Smooth muscle cell (in vitro differentiated cells): Measurements from ENCODE around the gene MORN4. TPM values are rescaled to one million over a fixed set of nuclear protein-coding genes. Genes with fewer than 3 reads are reported as not detected.

Experiments
- DNase-seq: peaks from one replicate; lab custom pipeline; 2025; ENCODE audit not compliant: unreplicated experiment; lab: John Stamatoyannopoulos, UW
- H2AFZ ChIP-seq: fragments of 200-600 bp; sonication (generic); 2 replicates; pipeline ENCODE4 v1.6.0; 2016; ENCODE audit warnings: antibody characterized with exemption, low read depth, mild to moderate bottlenecking
- H3F3A ChIP-seq: fragments of 200-600 bp; sonication (generic); 2 replicates; pipeline ENCODE4 v1.6.0; 2017; ENCODE audit warnings: antibody characterized with exemption, low read depth
- H3K27ac ChIP-seq: fragments of 200-600 bp; sonication (generic); 2 replicates; pipeline ENCODE4 v1.5.1; 2016; ENCODE audit warnings: low read depth, mild to moderate bottlenecking
- H3K27me3 ChIP-seq: fragments of 200-600 bp; sonication (generic); 2 replicates; pipeline ENCODE4 v1.6.1; 2016; ENCODE audit warnings: low read depth, mild to moderate bottlenecking
- H3K36me3 ChIP-seq: fragments of 200-600 bp; sonication (generic); 2 replicates; pipeline ENCODE4 v1.5.1; 2016; ENCODE audit warnings: low read depth
- H3K4me1 ChIP-seq: fragments of 200-600 bp; sonication (generic); 2 replicates; pipeline ENCODE4 v1.5.1; 2016; ENCODE audit warnings: low read depth
- H3K4me2 ChIP-seq: fragments of 200-600 bp; sonication (generic); 2 replicates; pipeline ENCODE4 v1.6.0; 2016; ENCODE audit warnings: mild to moderate bottlenecking
- H3K4me3 ChIP-seq: fragments of 200-600 bp; sonication (generic); 2 replicates; pipeline ENCODE4 v1.5.1; 2016; ENCODE audit warnings: mild to moderate bottlenecking
- H3K79me2 ChIP-seq: fragments of 200-600 bp; sonication (generic); 2 replicates; pipeline ENCODE4 v1.6.0; 2016; ENCODE audit warnings: low read depth, mild to moderate bottlenecking
- H3K9ac ChIP-seq: fragments of 200-600 bp; sonication (generic); 2 replicates; pipeline ENCODE4 v1.6.0; 2016; ENCODE audit warnings: low read depth
- H3K9me3 ChIP-seq: fragments of 200-600 bp; sonication (generic); replicated peaks from 2 replicates; pipeline ENCODE4 v1.5.1; 2016; ENCODE audit warnings: low read depth
- H4K20me1 ChIP-seq: fragments of 200-600 bp; sonication (generic); 2 replicates; pipeline ENCODE4 v1.6.0; 2016; ENCODE audit warnings: low read depth
- CTCF ChIP-seq: fragments of 200-600 bp; sonication (generic); IDR thresholded peaks from 2 replicates; pipeline ENCODE4 v1.5.1; 2017; ENCODE audit warnings: borderline replicate concordance, mild to moderate bottlenecking, antibody characterized with exemption; ENCODE audit not compliant: insufficient read depth, poor library complexity, severe bottlenecking
- WGBS: methylation state at CpG from one replicate; pipeline ENCODE4 v1.1.7; 2016; ENCODE audit warnings: low lambda C conversion rate; 5-methylcytosine and 5-hydroxymethylcytosine counted together
- polyA plus RNA-seq: library from polyadenylated mRNA; unstranded; fragments of >200 nt; fragmentation: Nextera tagmentation; extraction: Ambion mirVana; gene quantifications from 2 replicates; pipeline ENCODE4 v1.2.1, GENCODE V29; 2016
- total RNA-seq: library from RNA; depleted of rRNA; stranded (reverse); fragments of >200 nt; gene quantifications from 2 replicates; pipeline ENCODE4 v1.2.3, GENCODE V29; 2014

The MORN4 gene
- total and polyA plus RNA-seq, 2 experiments from 2014 or later = 2.9 to 16.8 TPM

DNA sequence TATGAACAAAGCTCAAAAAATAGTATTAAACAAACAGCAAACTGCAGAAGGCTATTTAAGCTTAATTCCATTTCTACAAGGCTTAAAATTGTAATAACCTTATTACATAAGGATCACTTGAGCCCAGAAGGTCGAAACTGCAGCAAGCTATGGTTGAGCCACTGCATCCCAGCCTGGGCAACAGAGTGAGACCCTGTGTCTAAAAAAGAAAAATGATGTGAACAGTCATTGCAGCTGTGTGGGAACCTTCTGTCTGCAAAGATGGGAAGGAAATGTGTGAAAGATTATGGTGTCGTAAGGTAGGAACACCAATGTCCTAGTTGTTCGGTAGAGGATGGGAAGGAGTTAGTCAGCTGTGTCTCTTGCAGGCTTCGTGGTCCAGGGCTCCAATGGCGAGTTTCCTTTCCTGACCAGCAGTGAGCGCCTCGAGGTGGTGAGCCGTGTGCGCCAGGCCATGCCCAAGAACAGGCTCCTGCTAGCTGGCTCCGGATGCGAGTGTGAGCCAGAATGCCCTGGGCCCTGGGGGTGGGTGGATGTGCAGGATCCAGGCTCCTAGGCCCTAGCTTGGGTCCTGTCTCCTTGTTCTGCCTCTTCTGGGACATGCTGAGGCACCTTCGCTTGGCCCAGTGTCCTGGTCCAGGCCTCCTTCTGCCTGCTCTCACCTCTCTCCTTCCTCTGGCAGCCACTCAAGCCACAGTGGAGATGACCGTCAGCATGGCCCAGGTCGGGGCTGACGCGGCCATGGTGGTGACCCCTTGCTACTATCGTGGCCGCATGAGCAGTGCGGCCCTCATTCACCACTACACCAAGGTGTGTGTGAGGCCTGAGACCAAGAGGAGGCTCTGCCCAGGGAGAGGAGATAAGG is 34.7 kb downstream of the MORN4 start:
- 96% methylated on average over 19 of the region's 19 CpGs for WGBS
- no peak for TF ChIP-seq CTCF
- Histone ChIP-seq H3K27ac (no peak overlapping the region), H2AFZ (no peak overlapping the region), H3K4me3 (no peak overlapping the region), H3K9ac (no peak overlapping the region), H3F3A (peaks cover 6% of the 10 kb centered on the region), H3K79me2 (no peaks in the 10 kb centered on the region), H3K36me3 (no peaks in the 10 kb centered on the region), H3K9me3 (no peaks in the 10 kb centered on the region), H3K4me1 (no peaks in the 10 kb centered on the region), H3K4me2 (no peak overlapping the region), H4K20me1 (no peaks in the 10 kb centered on the region), H3K27me3 (no peaks in the 10 kb centered on the region)
- no peak for DNase-seq

DNA sequence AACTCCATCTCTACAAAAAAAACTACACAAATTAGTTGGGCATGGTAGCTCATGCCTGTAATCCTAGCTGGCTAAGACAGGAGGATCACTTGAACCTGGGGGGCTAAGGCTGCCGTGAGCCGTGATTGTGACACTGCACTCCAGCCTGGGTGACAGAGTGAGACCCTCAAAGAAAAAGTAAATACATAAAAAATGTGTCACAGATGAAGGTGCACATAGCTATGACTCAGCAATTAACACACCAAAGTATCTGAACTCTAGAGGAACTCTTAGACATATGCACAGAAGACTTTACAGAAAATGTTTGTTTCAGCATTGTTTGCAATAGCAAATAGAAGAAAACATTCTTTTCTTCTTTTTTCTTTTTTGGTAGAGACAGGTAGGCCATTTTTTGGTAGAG is 35.5 kb downstream of the MORN4 start:
- no peak overlapping the region for H2AFZ ChIP-seq
- H4K20me1 ChIP-seq = no peaks in the 10 kb centered on the region
- H3F3A ChIP-seq = peaks cover 6% of the 10 kb centered on the region
- H3K4me2 ChIP-seq = no peak overlapping the region
- H3K4me3 ChIP-seq = no peak overlapping the region
- no peak for TF ChIP-seq CTCF
- no peaks in the 10 kb centered on the region for H3K79me2 ChIP-seq
- peak overlapping the region; percentile 90 for H3K27ac ChIP-seq
- no peaks in the 10 kb centered on the region for H3K4me1 ChIP-seq
- H3K36me3 ChIP-seq = no peaks in the 10 kb centered on the region
- no peaks in the 10 kb centered on the region for H3K9me3 ChIP-seq
- no peak for DNase-seq
- WGBS = 98% methylated on average over 2 of the region's 2 CpGs
- no peak overlapping the region for H3K9ac ChIP-seq
- H3K27me3 ChIP-seq = no peaks in the 10 kb centered on the region

GRCh38 chr10:97596101-97597082 is 36.9 kb downstream of the MORN4 start:
- Histone ChIP-seq H3K4me2 (peak overlapping the region; percentile 28), H3K79me2 (no peaks in the 10 kb centered on the region), H3K4me1 (no peaks in the 10 kb centered on the region), H2AFZ (no peak overlapping the region), H3K36me3 (no peaks in the 10 kb centered on the region), H3K9me3 (no peaks in the 10 kb centered on the region), H4K20me1 (no peaks in the 10 kb centered on the region), H3K27me3 (no peaks in the 10 kb centered on the region), H3K9ac (peak overlapping the region; percentile 58), H3K27ac (peak overlapping the region; percentile 90), H3K4me3 (no peak overlapping the region), H3F3A (peaks cover 6% of the 10 kb centered on the region)
- 39% methylated on average over 9 of the region's 10 CpGs for WGBS
- TF ChIP-seq CTCF = no peak
- no peak for DNase-seq
